HCT116 (cell line): ENCODE results near the gene ZNF575. TPM values are rescaled to one million over a fixed set of nuclear protein-coding genes. Genes with fewer than 3 reads are reported as not detected.

Source experiments
- ATAC-seq: fragments of 200-7000 bp; cut with Tn5 transposase; 2 replicates; pipeline ENCODE4 v1.9.1; 2020; ENCODE audit warnings: mild to moderate bottlenecking, moderate library complexity
- BruUV-seq: library from RNA; stranded (reverse); fragments of 400-500 nt; replicated peaks from 2 replicates; lab custom pipeline; 2021; lab: Mats Ljungman, UMichigan
- CTCF ChIA-PET: fragments of 300-600 bp; sonication (Branson Sonifier 250); formaldehyde crosslinking; loops from one replicate; lab custom pipeline; 2021; ENCODE audit warnings: antibody characterized with exemption; lab: Charles Lee
- POLR2A ChIA-PET: fragments of 300-600, 350-600 bp; sonication (Branson Sonifier 250); formaldehyde crosslinking; loops from one replicate; lab custom pipeline; 2021; ENCODE audit warnings: antibody characterized with exemption; lab: Charles Lee
- RAD21 ChIA-PET, 2 experiments: fragments of 300-600 bp; sonication (Branson Sonifier 250); formaldehyde crosslinking; loops; one replicate each; lab custom pipeline; 2023; ENCODE audit warnings: low total read pairs in 2 of 2; ENCODE audit not compliant: uncharacterized antibody in 2 of 2, unreplicated experiment in 2 of 2, low non-redundant PET in 1 of 2; lab: Charles Lee
- DNase-seq: peaks from one replicate; pipeline ENCODE4 v3.0.0-alpha.2; 2010; ENCODE audit warnings: low read depth, low spot score
- H2AFZ ChIP-seq: fragments of 200-600 bp; shearing (Covaris generic), sonication (generic); 2 replicates; pipeline ENCODE4 v1.6.1; 2017; ENCODE audit warnings: low read depth, mixed run types, mixed read lengths, antibody characterized with exemption, low read length; ENCODE audit not compliant: poor library complexity, severe bottlenecking
- H3K27ac ChIP-seq: 2 replicates; pipeline ENCODE4 v1.5.1; 2012; ENCODE audit warnings: low read depth, low read length
- H3K27me3 ChIP-seq: fragments of 200-600 bp; sonication (generic); 2 replicates; pipeline ENCODE4 v1.6.1; 2016; ENCODE audit warnings: mixed run types, low read length, mixed read lengths; ENCODE audit not compliant: insufficient read depth
- H3K36me3 ChIP-seq, 2 experiments: fragments of 200-500 bp in 1 of 2; fragments of 200-600 bp in 1 of 2; sonication (Bioruptor generic) in 1 of 2; sonication (generic) in 1 of 2; 2 replicates each; pipeline versions ENCODE4 v1.5.1 to v1.6.1; 2014 to 2016; ENCODE audit warnings: low read length in 2 of 2, inconsistent platforms in 1 of 2, mixed read lengths in 1 of 2, mixed run types in 1 of 2; ENCODE audit not compliant: insufficient read depth in 2 of 2, control insufficient read depth in 1 of 2
- H3K4me1 ChIP-seq, 2 experiments: fragments of 200-600 bp in 1 of 2; sonication (generic) in 1 of 2; 2 replicates each; pipeline versions ENCODE4 v1.5.1 to v1.6.1; 2012 to 2017; ENCODE audit warnings: low read length in 2 of 2, inconsistent platforms in 1 of 2, mild to moderate bottlenecking in 1 of 2, mixed read lengths in 1 of 2, mixed run types in 1 of 2, moderate library complexity in 1 of 2; ENCODE audit not compliant: insufficient read depth in 2 of 2, control insufficient read depth in 1 of 2
- H3K4me2 ChIP-seq: fragments of 200-600 bp; sonication (generic); 2 replicates; pipeline ENCODE4 v1.6.1; 2017; ENCODE audit warnings: mixed run types, low read length, mixed read lengths
- H3K4me3 ChIP-seq, 2 experiments: fragments of 200-600 bp in 1 of 2; sonication (generic) in 1 of 2; replicated peaks in 1 of 2; 2 replicates each; pipeline ENCODE4 v1.5.1; 2011 to 2016; ENCODE audit warnings: low read length in 2 of 2, control low read depth in 1 of 2, low read depth in 1 of 2, mild to moderate bottlenecking in 1 of 2, mixed read lengths in 1 of 2, mixed run types in 1 of 2
- H3K79me2 ChIP-seq: fragments of 200-600 bp; sonication (generic); 2 replicates; pipeline ENCODE4 v1.6.1; 2017; ENCODE audit warnings: mild to moderate bottlenecking, mixed run types, low read length, moderate library complexity, mixed read lengths; ENCODE audit not compliant: insufficient read depth
- H3K9ac ChIP-seq: fragments of 200-600 bp; sonication (generic); 2 replicates; pipeline ENCODE4 v1.6.1; 2016; ENCODE audit warnings: low read length, mixed read lengths
- H3K9me2 ChIP-seq: fragments of 200-600 bp; sonication (generic), shearing (Covaris generic); 2 replicates; pipeline ENCODE4 v1.6.1; 2017; ENCODE audit warnings: mixed run types, mild to moderate bottlenecking, moderate library complexity; ENCODE audit not compliant: insufficient read depth
- H3K9me3 ChIP-seq, 2 experiments: fragments of 200-500 bp in 1 of 2; fragments of 200-600 bp in 1 of 2; sonication (Bioruptor generic) in 1 of 2; sonication (generic) in 1 of 2; 2 replicates each; pipeline ENCODE4 v1.6.1; 2014 to 2017; ENCODE audit warnings: low read length in 2 of 2, mixed read lengths in 2 of 2, inconsistent platforms in 1 of 2, low read depth in 1 of 2, mild to moderate bottlenecking in 1 of 2, mixed run types in 1 of 2, moderate library complexity in 1 of 2; ENCODE audit not compliant: control insufficient read depth in 1 of 2, insufficient read depth in 1 of 2
- H4K20me1 ChIP-seq: fragments of 200-600 bp; sonication (generic), shearing (Covaris generic); 2 replicates; pipeline ENCODE4 v1.6.1; 2017; ENCODE audit warnings: mixed run types, mild to moderate bottlenecking, moderate library complexity; ENCODE audit not compliant: insufficient read depth
- CBX3 ChIP-seq: IDR thresholded peaks from 2 replicates; pipeline ENCODE4 v1.6.1; 2012; ENCODE audit warnings: low read depth
- CEBPB ChIP-seq: IDR thresholded peaks from 2 replicates; pipeline ENCODE4 v1.6.1; 2012; ENCODE audit warnings: low read depth
- EGR1 ChIP-seq: IDR thresholded peaks from 2 replicates; pipeline ENCODE4 v1.6.1; 2012; ENCODE audit warnings: low read depth
- ELF1 ChIP-seq: IDR thresholded peaks from 2 replicates; pipeline ENCODE4 v1.6.1; 2012; ENCODE audit warnings: low read depth, borderline replicate concordance
- EZH2 ChIP-seq: fragments of 200-600 bp; sonication (generic); IDR thresholded peaks from 2 replicates; pipeline ENCODE4 v1.6.1; 2017; ENCODE audit warnings: antibody characterized with exemption, mixed run types
- JUND ChIP-seq: IDR thresholded peaks from 2 replicates; pipeline ENCODE4 v1.6.1; 2012
- RAD21 ChIP-seq: IDR thresholded peaks from 2 replicates; pipeline ENCODE4 v1.6.1; 2012; ENCODE audit warnings: low read depth, mild to moderate bottlenecking
- SP1 ChIP-seq: IDR thresholded peaks from 2 replicates; pipeline ENCODE4 v1.6.1; 2012; ENCODE audit warnings: low read depth
- SRF ChIP-seq: IDR thresholded peaks from 2 replicates; pipeline ENCODE4 v1.6.1; 2012; ENCODE audit warnings: low read depth
- TCF7L2 ChIP-seq: IDR thresholded peaks from 2 replicates; pipeline ENCODE4 v1.7.0; 2011; ENCODE audit warnings: borderline replicate concordance, inconsistent platforms; ENCODE audit not compliant: insufficient read depth, insufficient read length; ENCODE audit errors: extremely low read depth
- ZFX ChIP-seq: fragments of 450-650 bp; IDR thresholded peaks from 2 replicates; pipeline ENCODE4 v1.6.1; 2017
- ZNF274 ChIP-seq: fragments of 200-500 bp; sonication (Bioruptor generic); IDR thresholded peaks from 2 replicates; pipeline ENCODE4 v1.6.1; 2014; ENCODE audit warnings: mild to moderate bottlenecking, low read depth, low read length, inconsistent platforms
- intact Hi-C: fragments of 100-400 bp; cut with micrococcal nuclease; formaldehyde crosslinking; loops from 2 replicates; pipeline ENCODE4 v1.10.0; 2022
- total RNA-seq: library from RNA; stranded (reverse); gene quantifications from one replicate; pipeline ENCODE4 v1.2.1, GENCODE V29; 2021; ENCODE audit not compliant: unreplicated experiment
- TF ChIP-seq, protein P1 (sequence below), 3 experiments: fragments of 200-600 bp in 1 of 3; sonication (generic) in 1 of 3; IDR thresholded peaks in 2 of 3; conservative IDR thresholded peaks in 1 of 3; 2 replicates each; pipeline ENCODE4 v1.5.1; 2012 to 2017; ENCODE audit warnings: low read depth in 2 of 3, low read length in 2 of 3, antibody characterized with exemption in 1 of 3, borderline replicate concordance in 1 of 3, control low read depth in 1 of 3, mild to moderate bottlenecking in 1 of 3, mixed read lengths in 1 of 3, mixed run types in 1 of 3, moderate library complexity in 1 of 3; ENCODE audit not compliant: insufficient read depth in 1 of 3
- TF ChIP-seq, protein P2 (sequence below): IDR thresholded peaks from 2 replicates; pipeline ENCODE4 v1.6.1; 2011; ENCODE audit warnings: mild to moderate bottlenecking, low read length, moderate library complexity; ENCODE audit not compliant: insufficient replicate concordance; ENCODE audit errors: extremely low read depth

ZNF575 gene
- total RNA-seq, 1 experiment from 2014 or later = 1.9 TPM

DNA sequence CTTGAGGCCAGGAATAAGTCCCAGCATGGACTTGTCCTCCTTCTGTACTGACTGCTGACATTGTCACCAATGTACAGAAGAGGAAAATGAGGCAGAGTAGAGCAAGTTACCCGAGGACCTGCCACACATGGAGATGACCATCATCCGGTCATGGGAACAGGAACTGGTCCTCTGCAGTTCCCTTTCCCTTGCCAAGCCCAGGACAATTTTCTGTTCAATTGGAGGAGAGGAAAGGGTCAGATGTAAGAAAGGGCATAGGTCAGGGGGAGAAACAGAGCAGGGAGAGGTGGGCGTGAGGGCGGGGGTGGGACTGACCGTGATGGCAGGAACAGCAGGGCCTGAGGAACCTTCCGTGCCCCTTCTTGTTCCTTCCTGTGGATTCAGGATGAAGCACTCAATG, 47.0 kb upstream of the ZNF575 start:
- Histone ChIP-seq H3K27me3 (no peaks in the 10 kb centered on the region), H3K79me2 (no peaks in the 10 kb centered on the region), H3K4me2 (no peak overlapping the region), H2AFZ (no peak overlapping the region), H3K9me3 (no peaks in the 10 kb centered on the region), H3K9ac (no peak overlapping the region), H4K20me1 (no peaks in the 10 kb centered on the region), H3K27ac (no peak overlapping the region), H3K36me3 (no peaks in the 10 kb centered on the region), H3K4me3 (no peak overlapping the region), H3K9me2 (no peaks in the 10 kb centered on the region), H3K4me1 (no peaks in the 10 kb centered on the region)
- DNase-seq (no peak), ATAC-seq (no peak)
- RAD21 ChIA-PET = no interaction called here
- intact Hi-C loops = no loop called here
- POLR2A ChIA-PET = no interaction called here
- CTCF ChIA-PET = no interaction called here
- no TSS peak for BruUV-seq
- TF ChIP-seq, protein P1, sequence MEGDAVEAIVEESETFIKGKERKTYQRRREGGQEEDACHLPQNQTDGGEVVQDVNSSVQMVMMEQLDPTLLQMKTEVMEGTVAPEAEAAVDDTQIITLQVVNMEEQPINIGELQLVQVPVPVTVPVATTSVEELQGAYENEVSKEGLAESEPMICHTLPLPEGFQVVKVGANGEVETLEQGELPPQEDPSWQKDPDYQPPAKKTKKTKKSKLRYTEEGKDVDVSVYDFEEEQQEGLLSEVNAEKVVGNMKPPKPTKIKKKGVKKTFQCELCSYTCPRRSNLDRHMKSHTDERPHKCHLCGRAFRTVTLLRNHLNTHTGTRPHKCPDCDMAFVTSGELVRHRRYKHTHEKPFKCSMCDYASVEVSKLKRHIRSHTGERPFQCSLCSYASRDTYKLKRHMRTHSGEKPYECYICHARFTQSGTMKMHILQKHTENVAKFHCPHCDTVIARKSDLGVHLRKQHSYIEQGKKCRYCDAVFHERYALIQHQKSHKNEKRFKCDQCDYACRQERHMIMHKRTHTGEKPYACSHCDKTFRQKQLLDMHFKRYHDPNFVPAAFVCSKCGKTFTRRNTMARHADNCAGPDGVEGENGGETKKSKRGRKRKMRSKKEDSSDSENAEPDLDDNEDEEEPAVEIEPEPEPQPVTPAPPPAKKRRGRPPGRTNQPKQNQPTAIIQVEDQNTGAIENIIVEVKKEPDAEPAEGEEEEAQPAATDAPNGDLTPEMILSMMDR (IDR thresholded peaks at IDR 0.05 in 2 of 3, conservative IDR thresholded peaks at IDR 0.05 in 1 of 3; ENCODE audit: borderline replicate concordance in 1 of 3, insufficient read depth in 1 of 3, low read depth in 2 of 3, low read length in 2 of 3) = no peak
- TF ChIP-seq EGR1 (no peak), CEBPB (no peak), RAD21 (no peak), CBX3 (no peak), JUND (no peak), TCF7L2 (no peak)

DNA sequence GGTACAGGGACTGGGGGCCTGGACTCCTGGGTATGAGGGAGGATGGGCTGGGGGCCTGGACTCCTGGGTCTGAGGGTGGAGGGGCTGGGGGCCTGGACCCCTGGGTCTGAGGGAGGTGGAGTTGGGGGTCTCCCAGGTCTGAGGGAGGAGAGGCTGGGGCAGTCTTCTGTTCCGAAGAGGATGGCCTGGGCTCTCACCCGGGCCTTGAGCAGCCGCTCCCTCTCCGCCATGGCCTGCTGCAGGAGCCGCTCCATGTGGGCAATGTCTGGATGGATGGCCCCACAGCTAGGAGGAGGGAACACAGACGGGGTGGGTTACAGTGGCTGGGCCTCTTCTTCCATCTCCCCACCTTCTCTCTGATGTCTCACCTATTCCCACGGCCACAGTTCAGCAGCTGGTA, 46.6 kb upstream of the ZNF575 start:
- ChIA-PET CTCF (no interaction called here), RAD21 (no interaction called here), POLR2A (no interaction called here)
- Histone ChIP-seq H3K9me2 (no peaks in the 10 kb centered on the region), H3K4me2 (no peak overlapping the region), H3K9me3 (no peaks in the 10 kb centered on the region), H3K9ac (no peak overlapping the region), H3K79me2 (no peaks in the 10 kb centered on the region), H2AFZ (no peak overlapping the region), H3K27ac (no peak overlapping the region), H3K4me1 (no peaks in the 10 kb centered on the region), H3K4me3 (no peak overlapping the region), H4K20me1 (no peaks in the 10 kb centered on the region), H3K36me3 (no peaks in the 10 kb centered on the region), H3K27me3 (no peaks in the 10 kb centered on the region)
- TF ChIP-seq SRF (no peak), EGR1 (no peak), JUND (no peak), ZNF274 (no peak), EZH2 (no peak), ELF1 (no peak), ZFX (no peak), SP1 (no peak), TCF7L2 (no peak)
- TF ChIP-seq, protein P2, sequence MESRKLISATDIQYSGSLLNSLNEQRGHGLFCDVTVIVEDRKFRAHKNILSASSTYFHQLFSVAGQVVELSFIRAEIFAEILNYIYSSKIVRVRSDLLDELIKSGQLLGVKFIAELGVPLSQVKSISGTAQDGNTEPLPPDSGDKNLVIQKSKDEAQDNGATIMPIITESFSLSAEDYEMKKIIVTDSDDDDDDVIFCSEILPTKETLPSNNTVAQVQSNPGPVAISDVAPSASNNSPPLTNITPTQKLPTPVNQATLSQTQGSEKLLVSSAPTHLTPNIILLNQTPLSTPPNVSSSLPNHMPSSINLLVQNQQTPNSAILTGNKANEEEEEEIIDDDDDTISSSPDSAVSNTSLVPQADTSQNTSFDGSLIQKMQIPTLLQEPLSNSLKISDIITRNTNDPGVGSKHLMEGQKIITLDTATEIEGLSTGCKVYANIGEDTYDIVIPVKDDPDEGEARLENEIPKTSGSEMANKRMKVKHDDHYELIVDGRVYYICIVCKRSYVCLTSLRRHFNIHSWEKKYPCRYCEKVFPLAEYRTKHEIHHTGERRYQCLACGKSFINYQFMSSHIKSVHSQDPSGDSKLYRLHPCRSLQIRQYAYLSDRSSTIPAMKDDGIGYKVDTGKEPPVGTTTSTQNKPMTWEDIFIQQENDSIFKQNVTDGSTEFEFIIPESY = no peak
- TF ChIP-seq, protein P1 (IDR thresholded peaks at IDR 0.05 in 2 of 3, conservative IDR thresholded peaks at IDR 0.05 in 1 of 3; ENCODE audit: borderline replicate concordance in 1 of 3, insufficient read depth in 1 of 3, low read depth in 2 of 3, low read length in 2 of 3) = no peak
- no TSS peak for BruUV-seq
- intact Hi-C loops = no loop called here
- ATAC-seq (no peak), DNase-seq (no peak)
